ENCODE measurements around the gene APEH. TPM values are rescaled to one million over a fixed set of nuclear protein-coding genes. Genes with fewer than 3 reads are reported as not detected.

APEH gene
- total and polyA plus RNA-seq, 2 of the 13 experiments (the other 11 are each of a cell fraction or from before 2014, with no cell fraction given): 116 to 130 TPM

GRCh38 chr3:49670940-49671290 lies 3.2 kb upstream of the APEH start (continued):
- TF ChIP-seq FOXO4 (CRISPR knock-in tag; conservative IDR thresholded peaks at IDR 0.05) (no peak), HOXA5 (CRISPR knock-in tag; IDR thresholded peaks at IDR 0.05) (no peak), REXO4 (CRISPR knock-in tag; IDR thresholded peaks at IDR 0.05; ENCODE audit: borderline replicate concordance) (no peak), HNRNPH1 (optimal IDR thresholded peaks at IDR 0.05; ENCODE audit: low read depth, low read length) (no peak), ZNF460 (CRISPR knock-in tag; IDR thresholded peaks at IDR 0.05; ENCODE audit: borderline replicate concordance) (no peak), MAF1 (CRISPR knock-in tag; IDR thresholded peaks at IDR 0.05; ENCODE audit: borderline replicate concordance) (no peak), CEBPZ (IDR thresholded peaks at IDR 0.05; ENCODE audit: low read length) (no peak), AKAP8 (CRISPR knock-in tag; IDR thresholded peaks at IDR 0.05) (peak; percentile 9; the same call in 1 of the 2 replicates), MAFG (CRISPR knock-in tag; IDR thresholded peaks at IDR 0.05) (no peak), NCOA2 (CRISPR knock-in tag; IDR thresholded peaks at IDR 0.05) (no peak), NR2C2 (CRISPR knock-in tag; IDR thresholded peaks at IDR 0.05; ENCODE audit: borderline replicate concordance) (no peak), ZFX (CRISPR knock-in tag; IDR thresholded peaks at IDR 0.05; ENCODE audit: low read depth) (0 out of 2 replicates have a peak, but pooled peaks have one; percentile 13), HNF4A (CRISPR knock-in tag; IDR thresholded peaks at IDR 0.05) (no peak), ZNF800 (CRISPR knock-in tag; IDR thresholded peaks at IDR 0.05) (no peak), ZNF431 (CRISPR knock-in tag; IDR thresholded peaks at IDR 0.05; ENCODE audit: borderline replicate concordance, low read depth) (0 out of 2 replicates have a peak, but pooled peaks have one; percentile 18), ZNF281 (CRISPR knock-in tag; IDR thresholded peaks at IDR 0.05; ENCODE audit: borderline replicate concordance) (no peak), STAT5B (CRISPR knock-in tag; IDR thresholded peaks at IDR 0.05) (no peak), ZC3H13 (CRISPR knock-in tag; IDR thresholded peaks at IDR 0.05) (no peak), HINFP (CRISPR knock-in tag; IDR thresholded peaks at IDR 0.05; ENCODE audit: low read depth) (0 out of 2 replicates have a peak, but pooled peaks have one; percentile 40), TARDBP (CRISPR knock-in tag; IDR thresholded peaks at IDR 0.05) (0 out of 2 replicates have a peak, but pooled peaks have one; percentile 3)
